Measurements from ENCODE around the gene POLR3G. TPM values are rescaled to one million over a fixed set of nuclear protein-coding genes. Genes with fewer than 3 reads are reported as not detected.

POLR3G gene
- total and polyA plus RNA-seq, 2 donors from 2014 or later: 1.0 to 1.5 TPM

DNA sequence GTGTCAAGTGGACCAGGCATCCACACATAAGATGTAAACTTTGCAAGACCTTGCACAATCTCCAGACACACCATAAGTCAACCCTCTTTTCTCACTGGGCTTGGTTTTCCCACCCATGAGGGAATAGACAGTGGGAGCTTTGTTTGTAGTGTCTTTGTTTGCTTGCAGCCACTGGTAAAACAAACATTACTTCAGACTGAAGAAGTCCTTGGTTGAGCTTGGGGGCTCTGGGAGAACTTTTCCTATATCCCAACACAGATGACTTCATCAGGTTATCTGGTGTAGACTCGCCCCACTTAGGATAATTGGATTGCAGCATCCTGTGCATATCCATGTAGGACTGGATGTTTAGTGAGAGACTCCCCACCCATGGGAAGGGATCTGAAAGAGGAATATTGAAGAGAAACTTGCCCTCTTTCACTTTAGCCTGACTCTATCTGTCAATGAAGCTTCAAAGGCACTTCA is 72.4 kb downstream of the POLR3G start:
- Histone ChIP-seq H3K9me3 (ENCODE audit: control insufficient read depth in 2 of 3, insufficient read depth in 1 of 3, low read length in 3 of 3) (no peaks in the 10 kb centered on the region), H3K36me3 (ENCODE audit: control insufficient read depth in 2 of 3, insufficient read depth in 3 of 3, low read length in 3 of 3) (no peaks in the 10 kb centered on the region), H3K27ac (ENCODE audit: low read depth in 2 of 2, low read length in 2 of 2) (no peak overlapping the region), H3K27me3 (ENCODE audit: control insufficient read depth, insufficient read depth, low read length) (no peaks in the 10 kb centered on the region), H3K4me1 (ENCODE audit: control insufficient read depth in 2 of 3, insufficient read depth in 2 of 3, low read depth in 1 of 3, low read length in 3 of 3) (no peaks in the 10 kb centered on the region), H3K4me3 (ENCODE audit: low read length in 3 of 3) (no peak overlapping the region), H3K9ac (ENCODE audit: low read length in 3 of 3) (no peak overlapping the region)
- DNase-seq (no peak), FAIRE-seq (no peak)
- TF ChIP-seq, protein P1, sequence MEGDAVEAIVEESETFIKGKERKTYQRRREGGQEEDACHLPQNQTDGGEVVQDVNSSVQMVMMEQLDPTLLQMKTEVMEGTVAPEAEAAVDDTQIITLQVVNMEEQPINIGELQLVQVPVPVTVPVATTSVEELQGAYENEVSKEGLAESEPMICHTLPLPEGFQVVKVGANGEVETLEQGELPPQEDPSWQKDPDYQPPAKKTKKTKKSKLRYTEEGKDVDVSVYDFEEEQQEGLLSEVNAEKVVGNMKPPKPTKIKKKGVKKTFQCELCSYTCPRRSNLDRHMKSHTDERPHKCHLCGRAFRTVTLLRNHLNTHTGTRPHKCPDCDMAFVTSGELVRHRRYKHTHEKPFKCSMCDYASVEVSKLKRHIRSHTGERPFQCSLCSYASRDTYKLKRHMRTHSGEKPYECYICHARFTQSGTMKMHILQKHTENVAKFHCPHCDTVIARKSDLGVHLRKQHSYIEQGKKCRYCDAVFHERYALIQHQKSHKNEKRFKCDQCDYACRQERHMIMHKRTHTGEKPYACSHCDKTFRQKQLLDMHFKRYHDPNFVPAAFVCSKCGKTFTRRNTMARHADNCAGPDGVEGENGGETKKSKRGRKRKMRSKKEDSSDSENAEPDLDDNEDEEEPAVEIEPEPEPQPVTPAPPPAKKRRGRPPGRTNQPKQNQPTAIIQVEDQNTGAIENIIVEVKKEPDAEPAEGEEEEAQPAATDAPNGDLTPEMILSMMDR (IDR thresholded peaks at IDR 0.05; ENCODE audit: borderline replicate concordance, extremely low read depth, insufficient read depth): no peak
- intact Hi-C loops (cut with DNase I): no loop called here

DNA sequence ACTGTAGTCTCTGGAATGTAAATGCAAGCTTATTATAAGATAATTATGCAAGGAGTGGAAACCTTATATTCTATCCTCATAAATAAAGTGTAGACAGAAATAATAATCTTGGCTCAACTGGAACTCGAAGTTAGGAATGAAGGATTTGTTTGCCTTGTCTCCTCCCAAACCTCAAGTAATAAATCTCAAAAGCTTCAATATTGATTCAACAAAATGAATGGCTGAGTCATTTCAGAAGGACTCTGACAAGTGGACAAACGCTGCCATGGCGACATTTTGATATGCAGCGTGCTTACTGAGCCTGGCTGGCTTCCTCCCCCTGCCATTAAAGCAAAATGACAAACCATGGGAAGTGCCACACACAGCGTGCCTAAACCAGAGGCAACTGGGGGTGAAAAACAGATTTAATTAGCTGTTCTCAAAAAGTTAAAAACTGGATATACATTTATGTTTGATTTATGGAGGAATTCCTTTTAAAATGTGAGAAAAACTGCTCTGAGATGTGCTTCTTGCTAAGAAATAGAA is 73.5 kb downstream of the POLR3G start:
- Histone ChIP-seq H3K9ac (ENCODE audit: low read length in 3 of 3) (no peak overlapping the region), H3K36me3 (ENCODE audit: control insufficient read depth in 2 of 3, insufficient read depth in 3 of 3, low read length in 3 of 3) (no peaks in the 10 kb centered on the region), H3K27ac (ENCODE audit: low read depth in 2 of 2, low read length in 2 of 2) (no peak overlapping the region), H3K4me1 (ENCODE audit: control insufficient read depth in 2 of 3, insufficient read depth in 2 of 3, low read depth in 1 of 3, low read length in 3 of 3) (no peaks in the 10 kb centered on the region), H3K27me3 (ENCODE audit: control insufficient read depth, insufficient read depth, low read length) (no peaks in the 10 kb centered on the region), H3K9me3 (ENCODE audit: control insufficient read depth in 2 of 3, insufficient read depth in 1 of 3, low read length in 3 of 3) (no peaks in the 10 kb centered on the region), H3K4me3 (ENCODE audit: low read length in 3 of 3) (no peak overlapping the region)
- intact Hi-C loops (cut with DNase I): no loop called here
- TF ChIP-seq, protein P1 (IDR thresholded peaks at IDR 0.05; ENCODE audit: borderline replicate concordance, extremely low read depth, insufficient read depth): no peak
- DNase-seq (peak in 3 of 5 donors; percentile 15 to 46 (median 30)), FAIRE-seq (no peak)

DNA sequence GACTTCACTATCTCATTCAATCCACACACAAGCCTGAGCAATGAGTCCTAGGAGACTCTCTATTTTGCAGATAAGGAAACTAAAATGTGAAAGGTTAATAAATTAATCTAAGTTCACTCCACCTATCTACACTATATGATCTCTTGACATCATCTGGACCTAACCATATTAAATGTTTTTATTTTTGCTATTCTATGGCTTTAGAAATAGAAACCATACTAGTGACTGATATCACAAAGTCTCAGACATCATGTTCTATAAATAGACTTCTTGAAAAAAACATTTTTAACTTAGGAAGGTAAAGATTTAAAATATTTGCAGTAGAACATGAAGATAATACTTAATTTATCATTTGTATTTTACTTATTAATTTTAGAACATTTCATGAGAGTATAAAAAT is 74.6 kb downstream of the POLR3G start:
- no peak overlapping the region for H3K27ac ChIP-seq (ENCODE audit: low read depth in 2 of 2, low read length in 2 of 2)
- H3K4me1 ChIP-seq (ENCODE audit: control insufficient read depth in 2 of 3, insufficient read depth in 2 of 3, low read depth in 1 of 3, low read length in 3 of 3): no peaks in the 10 kb centered on the region
- DNase-seq: no peak
- H3K36me3 ChIP-seq (ENCODE audit: control insufficient read depth in 2 of 3, insufficient read depth in 3 of 3, low read length in 3 of 3): no peaks in the 10 kb centered on the region
- H3K9ac ChIP-seq (ENCODE audit: low read length in 3 of 3): no peak overlapping the region
- TF ChIP-seq, protein P1 (IDR thresholded peaks at IDR 0.05; ENCODE audit: borderline replicate concordance, extremely low read depth, insufficient read depth): no peak
- H3K27me3 ChIP-seq (ENCODE audit: control insufficient read depth, insufficient read depth, low read length): no peaks in the 10 kb centered on the region
- no peak overlapping the region for H3K4me3 ChIP-seq (ENCODE audit: low read length in 3 of 3)
- no peak for FAIRE-seq
- intact Hi-C loops (cut with DNase I): no loop called here
- no peaks in the 10 kb centered on the region for H3K9me3 ChIP-seq (ENCODE audit: control insufficient read depth in 2 of 3, insufficient read depth in 1 of 3, low read length in 3 of 3)

Data from kidney (tissue), 14 donors.